HG03280 (cell line): ENCODE measurements around the gene GK.
"Not testable (repeated sequence)": the region's sequence is repeated elsewhere in the genome, so short reads cannot be mapped to it uniquely, and the experiment has no call there.

Experiments used
- ATAC-seq: cut with Tn5 transposase; IDR thresholded peaks from one replicate; pipeline ENCODE4 v1.9.1; 2021; ENCODE audit warnings: mild to moderate bottlenecking, moderate library complexity; ENCODE audit not compliant: unreplicated experiment

The GK gene

GRCh38 chrX:30653415-30654131, at the start of gene GK:
Gene GK (plus strand): TSS chrX:30653423. CDS start chrX:30653538, 115 bp downstream.
- peak; percentile 19 for ATAC-seq

DNA sequence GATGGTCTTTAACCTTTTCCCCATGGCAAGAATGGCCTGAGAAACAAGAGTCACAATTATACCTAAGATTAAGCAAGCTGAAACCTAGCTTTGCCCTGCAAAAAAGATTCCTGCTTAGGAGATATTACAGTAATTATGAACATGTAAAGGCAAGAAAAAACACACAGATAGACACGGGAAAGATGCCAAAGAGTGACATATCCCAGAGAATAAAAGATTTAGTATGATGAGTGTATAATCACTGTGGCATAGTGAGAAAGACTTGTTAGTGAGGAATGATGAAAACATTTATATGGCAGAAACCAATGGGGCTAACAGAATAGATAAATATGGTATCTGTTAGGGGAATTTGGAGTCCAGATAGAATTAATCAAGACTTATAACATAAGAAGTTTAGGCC, 46.1 kb upstream of the GK start:
- ATAC-seq = no peak

DNA sequence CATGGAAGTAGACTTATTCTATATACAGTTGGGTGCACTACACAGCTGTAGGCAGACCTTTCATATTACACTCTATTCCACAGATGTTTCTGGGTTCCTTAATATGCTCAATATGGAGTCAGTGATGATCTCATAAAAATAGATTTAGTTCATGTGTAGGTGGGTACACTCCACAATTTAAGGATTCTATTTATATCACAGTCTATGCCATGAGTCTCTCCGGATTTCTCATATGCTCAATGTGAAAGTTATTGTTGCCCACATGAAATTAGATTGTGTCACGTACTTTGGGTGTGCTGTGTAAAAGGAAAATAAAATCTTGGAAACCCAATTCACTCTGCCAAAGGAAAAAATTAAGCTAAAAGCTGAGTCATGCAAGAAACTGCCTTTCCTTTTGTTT, 43.2 kb upstream of the GK start:
- ATAC-seq = no peak

- no peak for ATAC-seq
Observed at GRCh38 chrX:30612250-30612655, 41.0 kb upstream of the GK start.

DNA sequence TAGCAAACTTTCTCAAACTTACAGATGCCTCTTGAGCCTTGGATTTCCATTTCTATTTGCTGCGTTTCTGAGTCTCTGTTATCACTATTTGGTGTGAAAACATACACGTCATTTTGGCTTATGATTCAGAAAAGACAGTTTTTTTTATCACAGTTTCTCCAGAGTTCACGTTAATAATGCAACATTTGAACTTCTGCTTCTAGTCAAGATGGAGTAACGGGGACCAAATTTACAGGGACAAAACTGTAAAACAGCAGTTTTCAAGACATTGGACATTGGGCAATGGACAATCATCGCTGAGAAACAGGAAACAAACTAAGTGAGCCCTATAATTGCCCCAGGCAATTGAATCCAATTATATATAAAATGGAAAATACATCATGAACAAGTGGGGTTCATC, 39.5 kb upstream of the GK start:
- no peak for ATAC-seq

DNA sequence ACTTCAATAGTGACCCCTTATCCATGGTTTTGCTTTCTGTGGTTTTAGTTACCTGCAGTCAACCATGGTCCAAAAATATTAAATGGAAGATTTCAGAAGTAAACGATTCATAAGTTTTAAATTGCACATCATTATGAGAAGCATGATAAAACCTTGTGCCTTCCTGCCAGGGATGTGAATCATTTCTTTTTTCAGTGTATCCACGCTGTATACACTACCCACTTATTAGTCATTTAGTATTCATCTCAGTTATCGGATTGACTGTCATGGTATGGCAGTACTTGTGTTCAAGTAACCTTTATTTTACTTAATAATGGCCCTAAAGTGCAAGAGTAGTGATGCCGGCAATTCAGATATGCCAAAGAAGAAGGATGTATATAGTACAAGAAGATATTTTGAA, 38.0 kb upstream of the GK start:
- no peak for ATAC-seq

GRCh38 chrX:30618160-30618765, 35.0 kb upstream of the GK start:
- ATAC-seq = no peak

DNA sequence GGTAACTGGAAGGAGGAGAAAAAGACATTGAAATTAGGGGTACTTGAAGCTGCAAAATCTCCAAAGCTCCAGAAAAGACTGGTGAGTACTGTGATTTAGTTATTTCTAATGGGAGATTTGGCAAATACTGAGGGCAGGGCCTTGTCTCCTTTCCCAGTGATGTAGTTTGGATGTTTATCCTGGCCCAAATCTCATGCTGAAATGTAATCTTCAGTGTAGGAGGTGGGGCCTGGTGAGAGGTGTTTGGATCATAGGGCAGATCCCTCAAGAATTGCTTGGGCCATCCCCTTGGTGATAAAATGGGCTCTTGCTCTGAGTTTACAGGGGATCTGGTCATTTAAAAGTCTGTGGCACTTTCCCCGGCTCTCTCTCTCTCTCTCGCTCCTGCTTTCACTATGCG, 33.1 kb upstream of the GK start:
- ATAC-seq = no peak

- no peak for ATAC-seq
Observed at GRCh38 chrX:30620980-30621618, 32.1 kb upstream of the GK start.

- ATAC-seq = no peak
Observed at GRCh38 chrX:30622361-30622760, 30.9 kb upstream of the GK start.

DNA sequence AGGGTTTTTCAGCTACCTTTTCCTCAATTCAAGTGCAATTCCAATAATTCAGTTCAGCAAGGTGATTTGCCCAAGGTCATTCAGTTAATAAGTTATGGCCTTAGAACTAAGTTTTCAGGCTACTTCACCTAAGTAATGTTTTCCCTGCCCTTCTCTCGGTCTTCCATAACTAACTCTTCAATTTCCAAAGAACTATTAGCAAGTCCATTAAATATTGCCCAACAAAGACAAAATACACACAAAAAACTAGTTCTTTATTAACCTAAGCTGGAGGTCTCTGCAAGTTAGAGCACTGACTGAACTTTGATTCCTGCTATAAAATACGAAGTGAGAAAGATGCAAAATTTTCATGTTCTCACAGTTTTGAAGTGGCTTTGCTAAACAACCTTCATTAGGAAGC, 26.8 kb upstream of the GK start:
- ATAC-seq = no peak

- ATAC-seq = no peak
Observed at GRCh38 chrX:30627818-30628652, 25.2 kb upstream of the GK start.

DNA sequence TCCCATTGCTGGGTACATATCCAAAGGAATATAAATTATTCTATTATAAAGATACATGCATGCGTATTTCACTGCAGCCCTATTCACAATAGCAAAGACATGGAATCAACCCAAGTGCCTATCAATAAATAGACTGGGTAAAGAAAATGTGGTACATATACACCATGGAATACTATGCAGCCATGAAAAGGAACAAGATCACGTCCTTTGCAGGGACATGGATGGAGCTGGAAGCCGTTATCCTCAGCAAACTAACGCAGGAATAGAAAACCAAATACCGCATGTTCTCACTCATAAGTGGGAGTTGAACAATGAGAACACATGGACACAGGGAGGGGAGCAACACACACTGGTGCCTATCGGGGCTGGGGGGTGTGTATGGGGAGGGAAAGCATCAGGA, 19.2 kb upstream of the GK start:
- not testable (repeated sequence) for ATAC-seq

DNA sequence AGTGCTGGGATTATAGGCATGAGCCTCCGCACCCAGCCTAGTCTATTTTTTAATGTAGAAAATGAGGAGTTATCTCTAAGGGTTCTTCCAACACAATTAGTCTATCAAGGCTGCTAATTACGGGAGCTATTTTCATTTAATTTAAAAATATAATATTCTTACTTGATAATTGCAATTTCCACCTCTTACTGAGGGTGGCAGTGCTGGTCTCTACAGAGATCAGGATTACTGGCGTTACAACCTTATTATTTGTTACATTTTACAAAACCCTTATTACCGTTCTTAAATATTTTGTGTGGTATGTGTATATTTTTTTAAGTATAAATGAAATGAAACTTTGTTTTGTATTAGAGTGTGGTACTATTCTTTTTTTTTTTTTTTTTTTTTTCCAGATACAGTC, 17.6 kb upstream of the GK start:
- ATAC-seq = no peak

GRCh38 chrX:30637874-30638815, 15.1 kb upstream of the GK start:
- no peak for ATAC-seq

GRCh38 chrX:30639702-30640101, 13.5 kb upstream of the GK start:
- ATAC-seq = not testable (repeated sequence)

GRCh38 chrX:30642642-30643041, 10.6 kb upstream of the GK start:
- no peak for ATAC-seq

GRCh38 chrX:30643313-30643821, 9.9 kb upstream of the GK start:
- ATAC-seq = no peak

DNA sequence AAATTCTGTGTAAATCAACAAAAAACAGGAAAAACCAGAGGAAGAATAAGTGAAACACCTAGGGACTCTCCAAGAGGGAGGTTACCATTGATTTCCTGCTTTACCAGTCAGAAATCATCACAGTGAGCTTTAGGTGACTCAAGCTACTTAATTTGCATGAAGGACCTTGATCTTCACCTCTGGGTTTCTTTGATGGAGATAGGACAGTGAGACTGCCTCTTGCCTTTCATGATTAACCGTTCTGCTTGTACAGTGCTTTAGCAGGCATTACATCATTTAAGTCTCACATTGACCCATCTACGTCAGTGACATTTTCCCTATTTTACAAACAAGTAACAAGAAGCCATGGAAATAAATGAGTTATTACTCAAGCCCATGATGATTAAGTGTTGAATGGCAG, 3.4 kb upstream of the GK start:
- ATAC-seq = no peak
